KBM-7 (cell line): ENCODE data around the gene GIT1.
"Not testable (repeated sequence)": the region's sequence is repeated elsewhere in the genome, so short reads cannot be mapped to it uniquely, and the experiment has no call there.

ENCODE experiments used
- DNase-seq: peaks from one replicate; pipeline ENCODE4 v3.0.0-alpha.2; 2015
- in situ Hi-C: fragments of 300-500 bp; cut with MboI; formaldehyde crosslinking; loops from 2 replicates; pipeline ENCODE4 v1.14.3; 2020; ENCODE audit warnings: low sequenced_read_pairs, low pct_unique_long_range_greater_than_20kb, mixed read lengths

Gene GIT1

GRCh38 chr17:29560316-29560715 lies 29.1 kb downstream of the GIT1 start:
- DNase-seq, result peak; percentile 64
- in situ Hi-C loops, result loop anchor here (25.0 kb wide), 1 partner anchor 423 kb away; no protein-coding TSS in a partner anchor

- in situ Hi-C loops, result loop anchor here (25.0 kb wide), 1 partner anchor 422 kb away; no protein-coding TSS in a partner anchor
- DNase-seq, result no peak
These were observed 29.8 kb downstream of the GIT1 start for GRCh38 chr17:29559640-29560039.

- in situ Hi-C loops, result loop anchor here (25.0 kb wide), 1 partner anchor 421 kb away; no protein-coding TSS in a partner anchor
- DNase-seq, result not testable (repeated sequence)
These were observed 31.3 kb downstream of the GIT1 start for GRCh38 chr17:29558139-29558538.

GRCh38 chr17:29557739-29558116 lies 31.7 kb downstream of the GIT1 start:
- in situ Hi-C loops, result loop anchor here (25.0 kb wide), 1 partner anchor 420 kb away; no protein-coding TSS in a partner anchor

GRCh38 chr17:29557085-29557738 lies 32.2 kb downstream of the GIT1 start:
- peak; percentile 33 for DNase-seq
- in situ Hi-C loops, result loop anchor here (25.0 kb wide), 1 partner anchor 420 kb away; no protein-coding TSS in a partner anchor

More at GRCh38 chr17:29557739-29558116, 31.7 kb downstream of the GIT1 start:
- no peak for DNase-seq

GRCh38 chr17:29555840-29556239 lies 33.6 kb downstream of the GIT1 start:
- DNase-seq, result no peak
- in situ Hi-C loops, result loop anchor here (25.0 kb wide), 1 partner anchor 419 kb away; no protein-coding TSS in a partner anchor

GRCh38 chr17:29549177-29549923 lies 40.1 kb downstream of the GIT1 start:
- in situ Hi-C loops, result loop anchor here (25.0 kb wide), 1 partner anchor 187 kb away; no protein-coding TSS in a partner anchor

GRCh38 chr17:29546830-29547229 lies 42.6 kb downstream of the GIT1 start:
- no peak for DNase-seq
- in situ Hi-C loops, result loop anchor here (25.0 kb wide), 1 partner anchor 185 kb away; no protein-coding TSS in a partner anchor

More at GRCh38 chr17:29549177-29549923, 40.1 kb downstream of the GIT1 start:
- no peak for DNase-seq

GRCh38 chr17:29546085-29546484 lies 43.4 kb downstream of the GIT1 start:
- in situ Hi-C loops, result loop anchor here (25.0 kb wide), 1 partner anchor 184 kb away; no protein-coding TSS in a partner anchor
- DNase-seq, result no peak

- in situ Hi-C loops, result loop anchor here (25.0 kb wide), 1 partner anchor 182 kb away; no protein-coding TSS in a partner anchor
These were observed 45.4 kb downstream of the GIT1 start for GRCh38 chr17:29544066-29544465.

GRCh38 chr17:29533976-29534375 lies 55.5 kb downstream of the GIT1 start:
- in situ Hi-C loops, result loop anchor here (25.0 kb wide), 1 partner anchor 172 kb away; no protein-coding TSS in a partner anchor
- no peak for DNase-seq

More at GRCh38 chr17:29544066-29544465, 45.4 kb downstream of the GIT1 start:
- DNase-seq, result no peak

GRCh38 chr17:29526322-29526721 lies 63.1 kb downstream of the GIT1 start:
- in situ Hi-C loops, result loop anchor here (25.0 kb wide), 1 partner anchor 164 kb away; no protein-coding TSS in a partner anchor

GRCh38 chr17:29524692-29525091 lies 64.8 kb downstream of the GIT1 start:
- no peak for DNase-seq
- in situ Hi-C loops, result loop anchor here (25.0 kb wide), 1 partner anchor 162 kb away; no protein-coding TSS in a partner anchor

More at GRCh38 chr17:29526322-29526721, 63.1 kb downstream of the GIT1 start:
- no peak for DNase-seq
